Aorta (tissue), 5 donors: ENCODE measurements around the gene ISM2. TPM values are rescaled to one million over a fixed set of nuclear protein-coding genes. Genes with fewer than 3 reads are reported as not detected.

Source experiments
- ATAC-seq: fragments of 200-7000 bp; cut with Tn5 transposase; one replicate; pipeline ENCODE4 v1.9.1; 2022; ENCODE audit warnings: moderate library complexity; ENCODE audit not compliant: low FRiP score
- DNase-seq, 2 donors: peaks; one replicate each; pipeline ENCODE4 v3.0.0-alpha.2; 2020
- H3K27ac ChIP-seq, 2 donors: one replicate each; pipeline ENCODE4 v1.5.1; 2013; ENCODE audit warnings: low read length in 2 of 2, mild to moderate bottlenecking in 2 of 2, moderate library complexity in 2 of 2, control low read depth in 1 of 2, inconsistent platforms in 1 of 2, low read depth in 1 of 2
- H3K27me3 ChIP-seq, 2 donors: one replicate each; pipeline ENCODE4 v1.6.1; 2013; ENCODE audit warnings: control low read depth in 1 of 2, low read length in 1 of 2, mild to moderate bottlenecking in 1 of 2, moderate library complexity in 1 of 2; ENCODE audit not compliant: insufficient read depth in 2 of 2, control insufficient read depth in 1 of 2
- H3K36me3 ChIP-seq, 2 donors: one replicate each; pipeline ENCODE4 v1.6.1; 2013; ENCODE audit warnings: control low read depth in 1 of 2, low read length in 1 of 2, mild to moderate bottlenecking in 1 of 2; ENCODE audit not compliant: insufficient read depth in 2 of 2, control insufficient read depth in 1 of 2
- H3K4me1 ChIP-seq, 2 donors: one replicate each; pipeline ENCODE4 v1.6.1; 2013; ENCODE audit warnings: low read length in 2 of 2, control low read depth in 1 of 2, mild to moderate bottlenecking in 1 of 2, moderate library complexity in 1 of 2; ENCODE audit not compliant: insufficient read depth in 2 of 2, control insufficient read depth in 1 of 2
- H3K4me3 ChIP-seq, 2 donors: one replicate each; pipeline ENCODE4 v1.5.1; 2013; ENCODE audit warnings: low read length in 2 of 2, control low read depth in 1 of 2, mild to moderate bottlenecking in 1 of 2
- H3K9me3 ChIP-seq: one replicate; pipeline ENCODE4 v1.6.1; 2013; ENCODE audit warnings: mild to moderate bottlenecking, low read length; ENCODE audit not compliant: control insufficient read depth
- WGBS, 2 donors: extraction: QIAGEN DNeasy Blood & Tissue Kit; methylation state at CpG; one replicate each; pipeline ENCODE4 v1.1.7; 2013; 5-methylcytosine and 5-hydroxymethylcytosine counted together
- intact Hi-C, 2 donors: fragments of 100-400 bp; cut with DNase I; formaldehyde crosslinking; loops; one replicate each; pipeline versions ENCODE4 v1.14.2 to v1.15.0; 2022
- polyA plus RNA-seq, 2 donors: library from polyadenylated mRNA; stranded (reverse); fragments of 200-250 nt; gene quantifications; one replicate each; pipeline ENCODE4 v1.2.3, GENCODE V29; 2013
- total RNA-seq, 2 donors: library from RNA; stranded (reverse); fragmentation: NEBNext Ultra II Directional; extraction: Animal tissue kit (Norgen Biotek cat#: 25700); gene quantifications; one replicate each; pipeline ENCODE4 v1.2.1, GENCODE V29; 2021
- donor health status: healthy with polysubstance abuse.
- donor health status: Bipolar disorder and iron deficiency.
- donor health status: DM: no; HTN: no; CAD: no.
- donor health status: DM: no; HTN: no; CAD: no.
- donor health status: DM: yes; HTN: yes; CAD: no.

Gene ISM2
- total and polyA plus RNA-seq, 4 donors, result 0.39 TPM; not detected in 3

DNA sequence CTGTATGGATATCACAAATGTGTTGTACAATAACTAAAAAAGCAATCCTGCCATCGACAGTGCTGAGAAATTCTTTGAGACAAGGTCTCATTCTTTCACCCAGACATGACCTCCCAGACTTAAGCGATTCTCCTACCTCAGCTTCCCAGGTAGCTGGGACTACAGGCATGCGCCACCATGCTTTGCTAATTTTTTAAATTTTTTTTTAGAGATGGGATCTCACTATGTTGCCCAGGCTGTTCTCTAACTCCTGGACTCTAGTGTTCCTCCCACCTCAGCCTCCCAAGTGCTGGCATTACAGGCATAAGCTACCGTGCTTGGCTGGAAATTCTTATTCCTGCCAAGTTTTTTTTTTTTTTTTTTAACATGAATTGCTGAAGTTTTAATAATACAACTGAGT, 58.8 kb downstream of the ISM2 start:
- no peak for ATAC-seq
- Histone ChIP-seq H3K36me3 (peaks cover 19% of the 10 kb centered on the region in 2 donors), H3K27me3 (no peaks in the 10 kb centered on the region), H3K4me1 (no peaks in the 10 kb centered on the region), H3K9me3 (no peaks in the 10 kb centered on the region), H3K4me3 (no peak overlapping the region), H3K27ac (no peak overlapping the region)
- DNase-seq, result no peak
- intact Hi-C loops, result no loop called here
- 84% methylated on average over 4 of the region's 4 CpGs for WGBS, 2 donors

GRCh38 chr14:77438596-77438995, 60.0 kb downstream of the ISM2 start:
- DNase-seq (no peak), ATAC-seq (no peak)
- intact Hi-C loops, result no loop called here
- Histone ChIP-seq H3K27me3 (no peaks in the 10 kb centered on the region), H3K27ac (no peak overlapping the region), H3K9me3 (no peaks in the 10 kb centered on the region), H3K36me3 (peaks cover 19% of the 10 kb centered on the region in 2 donors), H3K4me1 (no peaks in the 10 kb centered on the region), H3K4me3 (no peak overlapping the region)
- WGBS, 2 donors, result 99 to 100% methylated on average over 1 of the region's 1 CpG

DNA sequence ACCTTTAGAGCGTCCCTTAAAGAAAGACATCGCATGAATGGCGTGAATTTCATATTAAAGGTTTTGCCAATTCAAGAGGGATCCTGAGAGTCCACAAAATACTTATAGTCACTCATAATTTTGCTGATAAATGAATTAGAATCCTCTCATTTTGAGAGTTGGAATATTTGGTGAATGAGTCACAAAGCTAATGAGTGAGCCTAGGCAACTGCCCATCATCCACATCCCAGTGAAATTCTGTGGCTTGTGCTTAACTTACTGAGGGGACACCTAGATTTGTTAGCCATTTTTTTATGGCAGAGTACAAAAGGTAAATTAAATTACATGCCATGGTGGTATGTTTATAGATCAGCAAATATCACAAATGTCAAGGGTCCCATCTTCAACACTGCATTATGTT, 62.6 kb downstream of the ISM2 start:
- Histone ChIP-seq H3K4me3 (no peak overlapping the region), H3K4me1 (no peaks in the 10 kb centered on the region), H3K9me3 (no peaks in the 10 kb centered on the region), H3K27ac (no peak overlapping the region), H3K36me3 (peaks cover 3 to 11% of the 10 kb centered on the region in 2 donors), H3K27me3 (no peaks in the 10 kb centered on the region)
- intact Hi-C loops, result no loop called here
- DNase-seq (no peak), ATAC-seq (no peak)
- WGBS, 2 donors, result 96 to 100% methylated on average over 3 of the region's 3 CpGs

DNA sequence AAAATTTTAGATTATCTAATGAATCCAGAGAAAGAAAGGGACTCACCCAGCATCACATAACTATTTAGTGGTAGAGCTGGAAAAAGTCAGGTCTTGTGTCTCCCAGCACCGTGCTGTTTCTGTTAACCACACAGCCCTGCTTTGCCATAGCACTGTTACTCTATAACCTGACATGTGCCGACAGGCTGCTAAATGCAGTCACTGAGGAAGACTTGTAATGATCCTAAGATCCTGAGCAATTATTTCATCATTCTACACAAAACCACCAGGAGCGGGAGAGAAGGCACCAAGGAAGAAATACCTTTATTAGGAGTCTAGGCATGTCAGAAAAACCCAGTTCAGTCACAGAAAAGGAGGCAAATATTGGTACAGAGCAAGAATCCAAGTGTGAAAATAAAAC, 72.2 kb downstream of the ISM2 start:
- WGBS, 2 donors, result 96 to 98% methylated on average over 3 of the region's 3 CpGs
- Histone ChIP-seq H3K27ac (no peak overlapping the region), H3K4me1 (no peaks in the 10 kb centered on the region), H3K36me3 (peaks cover 27 to 29% of the 10 kb centered on the region in 2 donors), H3K27me3 (no peaks in the 10 kb centered on the region), H3K4me3 (no peak overlapping the region), H3K9me3 (peaks cover 2% of the 10 kb centered on the region)
- DNase-seq, result no peak
- intact Hi-C loops, result no loop called here
- no peak for ATAC-seq

DNA sequence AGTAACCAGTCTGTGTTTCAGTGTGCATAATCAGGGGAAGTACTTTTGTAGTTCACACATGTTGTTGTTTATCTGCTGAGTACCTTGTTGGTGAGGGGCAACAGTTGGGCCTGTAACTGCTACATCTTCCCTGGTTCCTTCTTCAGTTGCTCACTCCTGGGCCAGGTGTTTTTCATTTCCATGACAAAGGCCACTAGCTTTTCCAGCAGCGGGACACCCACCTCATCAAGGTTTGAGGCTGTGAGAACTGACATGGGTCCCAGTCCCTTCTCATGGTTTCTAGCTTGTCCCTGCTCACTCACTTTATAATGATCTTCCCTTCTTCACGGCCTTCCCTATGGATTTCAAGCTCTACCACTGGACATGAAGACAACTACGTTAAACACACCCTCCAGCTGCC, 73.8 kb downstream of the ISM2 start:
- no peak for DNase-seq
- no peak for ATAC-seq
- intact Hi-C loops, result no loop called here
- Histone ChIP-seq H3K36me3 (peaks cover 27 to 29% of the 10 kb centered on the region in 2 donors), H3K27me3 (no peaks in the 10 kb centered on the region), H3K4me3 (no peak overlapping the region), H3K27ac (no peak overlapping the region), H3K4me1 (no peaks in the 10 kb centered on the region), H3K9me3 (peaks cover 2% of the 10 kb centered on the region)
- 86 to 87% methylated on average over 3 of the region's 3 CpGs for WGBS, 2 donors

Other genes starting within 250 kb of the ISM2 start
- gene NGB, start 227.6 kb downstream of the ISM2 start, total RNA-seq, result not detected
- gene NGB, start 227.6 kb downstream of the ISM2 start, polyA plus RNA-seq, result not detected
- 10 to 100 TPM; 15.6 to 23.4 TPM for gene POMT2, start 177.9 kb downstream of the ISM2 start, total RNA-seq
- 10 to 100 TPM in 1 of 2 donors, 1 to 10 TPM in 1; 3.1 to 20.3 TPM for gene POMT2, start 177.9 kb downstream of the ISM2 start, polyA plus RNA-seq
- gene GSTZ1, start 177.8 kb downstream of the ISM2 start, total RNA-seq, result 1 to 10 TPM; 5.8 to 8.6 TPM
- 10 to 100 TPM in 1 of 2 donors, 1 to 10 TPM in 1; 9.9 to 17.2 TPM for gene GSTZ1, start 177.8 kb downstream of the ISM2 start, polyA plus RNA-seq
- 1 to 10 TPM; 8.0 to 9.4 TPM for gene TMED8, start 121.7 kb downstream of the ISM2 start, total RNA-seq
- 1 to 10 TPM; 2.5 to 4.0 TPM for gene TMED8, start 121.7 kb downstream of the ISM2 start, polyA plus RNA-seq
- under 1 TPM; 0.42 to 0.71 TPM for gene SAMD15, start 121.4 kb downstream of the ISM2 start, total RNA-seq
- 1 to 10 TPM in 1 of 2 donors, under 1 TPM in 1; 0.36 to 7.4 TPM for gene SAMD15, start 121.4 kb downstream of the ISM2 start, polyA plus RNA-seq
- 1 to 10 TPM in 1 of 2 donors, under 1 TPM in 1; 0.32 to 1.0 TPM for gene NOXRED1, start 75.3 kb downstream of the ISM2 start, total RNA-seq
- under 1 TPM in 1 of 2 donors, not detected in 1; 0.13 TPM for gene NOXRED1, start 75.3 kb downstream of the ISM2 start, polyA plus RNA-seq
- gene VIPAS39, start 41.2 kb downstream of the ISM2 start, total RNA-seq, result 10 to 100 TPM; 13.4 to 17.0 TPM
- gene VIPAS39, start 41.2 kb downstream of the ISM2 start, polyA plus RNA-seq, result 10 to 100 TPM in 1 of 2 donors, 1 to 10 TPM in 1; 6.1 to 17.3 TPM
- gene AHSA1, start 40.7 kb downstream of the ISM2 start, total RNA-seq, result 100 to 1,000 TPM in 1 of 2 donors, 10 to 100 TPM in 1; 66.5 to 110 TPM
- 10 to 100 TPM; 77.2 to 93.7 TPM for gene AHSA1, start 40.7 kb downstream of the ISM2 start, polyA plus RNA-seq
- gene SPTLC2, start 117.8 kb upstream of the ISM2 start, total RNA-seq, result 10 to 100 TPM; 37.8 to 45.4 TPM
- 1 to 10 TPM; 2.3 to 3.1 TPM for gene SPTLC2, start 117.8 kb upstream of the ISM2 start, polyA plus RNA-seq
- 10 to 100 TPM in 1 of 2 donors, 1 to 10 TPM in 1; 7.4 to 12.6 TPM for gene ALKBH1, start 209.2 kb upstream of the ISM2 start, total RNA-seq
- gene ALKBH1, start 209.2 kb upstream of the ISM2 start, polyA plus RNA-seq, result 1 to 10 TPM; 4.6 to 7.2 TPM
- gene SLIRP, start 209.3 kb upstream of the ISM2 start, total RNA-seq, result 10 to 100 TPM; 57.3 to 84.4 TPM
- 100 to 1,000 TPM; 238 to 453 TPM for gene SLIRP, start 209.3 kb upstream of the ISM2 start, polyA plus RNA-seq